Measurements from ENCODE around the gene PSAP.

PSAP gene

GRCh38 chr10:71817831-71818655 lies 33.0 kb downstream of the PSAP start:
- Histone ChIP-seq H3K9ac (ENCODE audit: low read length) (no peak overlapping the region), H3K27me3 (ENCODE audit: control insufficient read depth in 1 of 2, insufficient read depth in 1 of 2, low read length in 2 of 2) (no peaks in the 10 kb centered on the region), H2BK12ac (ENCODE audit: low read length in 2 of 2) (no peak overlapping the region), H3K36me3 (ENCODE audit: control insufficient read depth in 1 of 2, insufficient read depth in 2 of 2, low read depth in 1 of 2, low read length in 2 of 2) (peaks cover 87 to 99% of the 10 kb centered on the region in 2 experiments), H2AFZ (ENCODE audit: low read depth, low read length) (no peak overlapping the region), H3K4me1 (ENCODE audit: control insufficient read depth, insufficient read depth, low read depth, low read length) (no peaks in the 10 kb centered on the region), H2AK5ac (ENCODE audit: low read length, severe bottlenecking) (no peak overlapping the region), H3K14ac (ENCODE audit: low read length in 2 of 2) (no peak overlapping the region), H4K8ac (ENCODE audit: low read length) (no peak overlapping the region), H3K27ac (ENCODE audit: low read length, poor library complexity, severe bottlenecking) (no peak overlapping the region), H3K4me3 (ENCODE audit: insufficient read depth in 1 of 2, low read depth in 1 of 2, low read length in 2 of 2) (no peak overlapping the region), H3K23ac (ENCODE audit: low read length in 2 of 2) (no peak overlapping the region), H4K91ac (ENCODE audit: low read length) (no peak overlapping the region), H2BK15ac (ENCODE audit: low read depth, poor library complexity, severe bottlenecking) (no peak overlapping the region), H3K79me1 (replicated peaks; ENCODE audit: low read length, poor library complexity, severe bottlenecking) (peaks cover 31% of the 10 kb centered on the region), H3K9me3 (ENCODE audit: control insufficient read depth, low read length) (no peaks in the 10 kb centered on the region), H3K4me2 (ENCODE audit: low read length, poor library complexity, severe bottlenecking) (no peak overlapping the region), H3K4ac (ENCODE audit: low read depth in 1 of 2, low read length in 2 of 2) (no peak overlapping the region), H3K18ac (ENCODE audit: low read depth in 1 of 2, low read length in 2 of 2) (no peak overlapping the region), H2BK120ac (ENCODE audit: low read depth, low read length) (no peak overlapping the region), H2BK5ac (ENCODE audit: low read depth, low read length, poor library complexity, severe bottlenecking) (no peak overlapping the region)
- WGBS = 93% methylated on average over 9 of the region's 9 CpGs
- DNase-seq = no peak

GRCh38 chr10:71816936-71817618 lies 34.0 kb downstream of the PSAP start:
- peaks cover 94 to 96% of the 10 kb centered on the region in 2 experiments for H3K36me3 ChIP-seq (ENCODE audit: control insufficient read depth in 1 of 2, insufficient read depth in 2 of 2, low read depth in 1 of 2, low read length in 2 of 2)
- no peaks in the 10 kb centered on the region for H3K27me3 ChIP-seq (ENCODE audit: control insufficient read depth in 1 of 2, insufficient read depth in 1 of 2, low read length in 2 of 2)
- no peak overlapping the region for H3K14ac ChIP-seq (ENCODE audit: low read length in 2 of 2)
- peaks cover 29% of the 10 kb centered on the region for H3K79me1 ChIP-seq (replicated peaks; ENCODE audit: low read length, poor library complexity, severe bottlenecking)
- H3K18ac ChIP-seq (ENCODE audit: low read depth in 1 of 2, low read length in 2 of 2) = no peak overlapping the region
- no peak overlapping the region for H3K4me2 ChIP-seq (ENCODE audit: low read length, poor library complexity, severe bottlenecking)
- no peak overlapping the region for H2AK5ac ChIP-seq (ENCODE audit: low read length, severe bottlenecking)
- H3K27ac ChIP-seq (ENCODE audit: low read length, poor library complexity, severe bottlenecking) = no peak overlapping the region
- H3K9ac ChIP-seq (ENCODE audit: low read length) = no peak overlapping the region
- no peak overlapping the region for H3K4me3 ChIP-seq (ENCODE audit: insufficient read depth in 1 of 2, low read depth in 1 of 2, low read length in 2 of 2)
- 98% methylated on average over 8 of the region's 8 CpGs for WGBS
- no peak for DNase-seq
- H3K4ac ChIP-seq (ENCODE audit: low read depth in 1 of 2, low read length in 2 of 2) = no peak overlapping the region
- no peak overlapping the region for H4K8ac ChIP-seq (ENCODE audit: low read length)
- H2BK15ac ChIP-seq (ENCODE audit: low read depth, poor library complexity, severe bottlenecking) = no peak overlapping the region
- H4K91ac ChIP-seq (ENCODE audit: low read length) = no peak overlapping the region
- peaks cover 1% of the 10 kb centered on the region for H3K4me1 ChIP-seq (ENCODE audit: control insufficient read depth, insufficient read depth, low read depth, low read length)
- H3K23ac ChIP-seq (ENCODE audit: low read length in 2 of 2) = no peak overlapping the region
- no peak overlapping the region for H2BK12ac ChIP-seq (ENCODE audit: low read length in 2 of 2)
- no peak overlapping the region for H2BK5ac ChIP-seq (ENCODE audit: low read depth, low read length, poor library complexity, severe bottlenecking)
- no peak overlapping the region for H2AFZ ChIP-seq (ENCODE audit: low read depth, low read length)
- H2BK120ac ChIP-seq (ENCODE audit: low read depth, low read length) = no peak overlapping the region
- H3K9me3 ChIP-seq (ENCODE audit: control insufficient read depth, low read length) = no peaks in the 10 kb centered on the region

GRCh38 chr10:71816421-71816851 lies 34.6 kb downstream of the PSAP start:
- Histone ChIP-seq H3K36me3 (ENCODE audit: control insufficient read depth in 1 of 2, insufficient read depth in 2 of 2, low read depth in 1 of 2, low read length in 2 of 2) (peaks cover 89 to 90% of the 10 kb centered on the region in 2 experiments), H3K23ac (ENCODE audit: low read length in 2 of 2) (no peak overlapping the region), H2BK5ac (ENCODE audit: low read depth, low read length, poor library complexity, severe bottlenecking) (no peak overlapping the region), H3K27ac (ENCODE audit: low read length, poor library complexity, severe bottlenecking) (no peak overlapping the region), H3K4me3 (ENCODE audit: insufficient read depth in 1 of 2, low read depth in 1 of 2, low read length in 2 of 2) (no peak overlapping the region), H4K91ac (ENCODE audit: low read length) (no peak overlapping the region), H3K9ac (ENCODE audit: low read length) (no peak overlapping the region), H2BK12ac (ENCODE audit: low read length in 2 of 2) (no peak overlapping the region), H3K79me1 (replicated peaks; ENCODE audit: low read length, poor library complexity, severe bottlenecking) (peaks cover 22% of the 10 kb centered on the region), H2AK5ac (ENCODE audit: low read length, severe bottlenecking) (no peak overlapping the region), H3K4ac (ENCODE audit: low read depth in 1 of 2, low read length in 2 of 2) (no peak overlapping the region), H2BK15ac (ENCODE audit: low read depth, poor library complexity, severe bottlenecking) (no peak overlapping the region), H4K8ac (ENCODE audit: low read length) (no peak overlapping the region), H3K14ac (ENCODE audit: low read length in 2 of 2) (no peak overlapping the region), H3K18ac (ENCODE audit: low read depth in 1 of 2, low read length in 2 of 2) (no peak overlapping the region), H3K27me3 (ENCODE audit: control insufficient read depth in 1 of 2, insufficient read depth in 1 of 2, low read length in 2 of 2) (no peaks in the 10 kb centered on the region), H2AFZ (ENCODE audit: low read depth, low read length) (no peak overlapping the region), H3K4me2 (ENCODE audit: low read length, poor library complexity, severe bottlenecking) (no peak overlapping the region), H3K9me3 (ENCODE audit: control insufficient read depth, low read length) (no peaks in the 10 kb centered on the region), H3K4me1 (ENCODE audit: control insufficient read depth, insufficient read depth, low read depth, low read length) (peaks cover 3% of the 10 kb centered on the region), H2BK120ac (ENCODE audit: low read depth, low read length) (no peak overlapping the region)
- DNase-seq = no peak
- over 99% methylated on average over 11 of the region's 12 CpGs for WGBS

- DNase-seq = no peak
- H3K4me1 ChIP-seq (ENCODE audit: control insufficient read depth, insufficient read depth, low read depth, low read length) = peaks cover 3% of the 10 kb centered on the region
- no peak overlapping the region for H3K18ac ChIP-seq (ENCODE audit: low read depth in 1 of 2, low read length in 2 of 2)
- H3K14ac ChIP-seq (ENCODE audit: low read length in 2 of 2) = no peak overlapping the region
- WGBS = 94% methylated on average over 14 of the region's 15 CpGs
- H3K27me3 ChIP-seq (ENCODE audit: control insufficient read depth in 1 of 2, insufficient read depth in 1 of 2, low read length in 2 of 2) = no peaks in the 10 kb centered on the region
- no peak overlapping the region for H3K4ac ChIP-seq (ENCODE audit: low read depth in 1 of 2, low read length in 2 of 2)
- no peak overlapping the region for H2BK15ac ChIP-seq (ENCODE audit: low read depth, poor library complexity, severe bottlenecking)
- H2BK12ac ChIP-seq (ENCODE audit: low read length in 2 of 2) = no peak overlapping the region
- no peak overlapping the region for H2AFZ ChIP-seq (ENCODE audit: low read depth, low read length)
- H2AK5ac ChIP-seq (ENCODE audit: low read length, severe bottlenecking) = no peak overlapping the region
- no peak overlapping the region for H3K4me2 ChIP-seq (ENCODE audit: low read length, poor library complexity, severe bottlenecking)
- no peak overlapping the region for H4K8ac ChIP-seq (ENCODE audit: low read length)
- H2BK5ac ChIP-seq (ENCODE audit: low read depth, low read length, poor library complexity, severe bottlenecking) = no peak overlapping the region
- peaks cover 15% of the 10 kb centered on the region for H3K79me1 ChIP-seq (replicated peaks; ENCODE audit: low read length, poor library complexity, severe bottlenecking)
- H3K23ac ChIP-seq (ENCODE audit: low read length in 2 of 2) = no peak overlapping the region
- no peak overlapping the region for H4K91ac ChIP-seq (ENCODE audit: low read length)
- no peak overlapping the region for H3K4me3 ChIP-seq (ENCODE audit: insufficient read depth in 1 of 2, low read depth in 1 of 2, low read length in 2 of 2)
- H3K36me3 ChIP-seq (ENCODE audit: control insufficient read depth in 1 of 2, insufficient read depth in 2 of 2, low read depth in 1 of 2, low read length in 2 of 2) = peaks cover 86% of the 10 kb centered on the region in 2 experiments
- no peak overlapping the region for H3K27ac ChIP-seq (ENCODE audit: low read length, poor library complexity, severe bottlenecking)
- no peaks in the 10 kb centered on the region for H3K9me3 ChIP-seq (ENCODE audit: control insufficient read depth, low read length)
- no peak overlapping the region for H2BK120ac ChIP-seq (ENCODE audit: low read depth, low read length)
- no peak overlapping the region for H3K9ac ChIP-seq (ENCODE audit: low read length)
Observed at GRCh38 chr10:71815515-71816130, 35.4 kb downstream of the PSAP start.

Measured in mesenchymal stem cell (in vitro differentiated cells and primary cell).